Loucy (cell line): ENCODE results near the gene AKR1C8.

ENCODE experiments used
- H2AFZ ChIP-seq: fragments of 200-600 bp; sonication (generic); 2 replicates; pipeline ENCODE4 v1.6.0; 2016; ENCODE audit warnings: antibody characterized with exemption, mild to moderate bottlenecking, low read length, moderate library complexity
- H3F3A ChIP-seq: fragments of 200-600 bp; 2 replicates; pipeline ENCODE4 v1.6.0; 2016; ENCODE audit warnings: antibody characterized with exemption, low read depth, mild to moderate bottlenecking
- H3K27me3 ChIP-seq: fragments of 200-600 bp; sonication (generic); 2 replicates; pipeline ENCODE4 v1.6.1; 2014; ENCODE audit warnings: low read length, mild to moderate bottlenecking; ENCODE audit not compliant: insufficient read depth, poor library complexity, severe bottlenecking
- H3K36me3 ChIP-seq: fragments of 200-600 bp; sonication (generic); 2 replicates; pipeline ENCODE4 v1.6.1; 2016; ENCODE audit warnings: low read length; ENCODE audit not compliant: insufficient read depth
- H3K4me1 ChIP-seq: fragments of 200-600 bp; sonication (generic); 2 replicates; pipeline ENCODE4 v1.5.1; 2014; ENCODE audit warnings: low read length, mild to moderate bottlenecking; ENCODE audit not compliant: insufficient read depth, poor library complexity, severe bottlenecking
- H3K4me2 ChIP-seq: fragments of 200-600 bp; sonication (generic); 2 replicates; pipeline ENCODE4 v1.6.0; 2014; ENCODE audit warnings: antibody characterized with exemption, low read length, low read depth, mild to moderate bottlenecking; ENCODE audit not compliant: poor library complexity, severe bottlenecking
- H3K4me3 ChIP-seq: fragments of 200-600 bp; sonication (generic); 2 replicates; pipeline ENCODE4 v1.5.1; 2014; ENCODE audit warnings: low read length, mild to moderate bottlenecking, mixed read lengths; ENCODE audit not compliant: poor library complexity, severe bottlenecking
- H3K79me2 ChIP-seq: fragments of 200-600 bp; sonication (generic); 2 replicates; pipeline ENCODE4 v1.6.1; 2014; ENCODE audit warnings: low read length; ENCODE audit not compliant: insufficient read depth
- H3K9ac ChIP-seq: fragments of 200-600 bp; sonication (generic); 2 replicates; pipeline ENCODE4 v1.6.0; 2014; ENCODE audit warnings: mild to moderate bottlenecking, low read depth, low read length, moderate library complexity; ENCODE audit not compliant: poor library complexity, severe bottlenecking
- H3K9me2 ChIP-seq: fragments of 200-600 bp; sonication (generic); replicated peaks from 2 replicates; pipeline ENCODE4 v1.6.1; 2016; ENCODE audit warnings: low read depth, low read length, mixed read lengths
- H3K9me3 ChIP-seq: fragments of 200-600 bp; sonication (generic); 2 replicates; pipeline ENCODE4 v1.6.1; 2014; ENCODE audit warnings: mild to moderate bottlenecking, antibody characterized with exemption, low read length, low read depth; ENCODE audit not compliant: insufficient read depth
- H4K20me1 ChIP-seq: fragments of 200-600 bp; sonication (generic); 2 replicates; pipeline ENCODE4 v1.6.0; 2014; ENCODE audit warnings: antibody characterized with exemption, low read length, mild to moderate bottlenecking; ENCODE audit not compliant: insufficient read depth, poor library complexity, severe bottlenecking
- CTCF ChIP-seq: fragments of 200-600 bp; sonication (generic); conservative IDR thresholded peaks from 2 replicates; pipeline ENCODE4 v1.5.1; 2014; ENCODE audit warnings: mild to moderate bottlenecking, antibody characterized with exemption, low read length
- EZH2phosphoT487 ChIP-seq: fragments of 200-600 bp; IDR thresholded peaks from 2 replicates; pipeline ENCODE4 v1.6.1; 2018; ENCODE audit warnings: antibody characterized with exemption, mild to moderate bottlenecking, moderate library complexity, borderline replicate concordance

The AKR1C8 gene

GRCh38 chr10:5107860-5108526 lies 77.0 kb downstream of the AKR1C8 start:
- H3K9me2 ChIP-seq, result no peaks in the 10 kb centered on the region
- H3K4me3 ChIP-seq, result no peak overlapping the region
- H3K36me3 ChIP-seq, result peaks cover 15% of the 10 kb centered on the region; the same call in 1 of the 2 replicates
- H3F3A ChIP-seq, result 0 out of 2 replicates have a peak, but pooled peaks cover 4% of the 10 kb centered on the region
- no peak overlapping the region for H2AFZ ChIP-seq
- H3K4me2 ChIP-seq, result no peak overlapping the region
- no peak overlapping the region for H3K9ac ChIP-seq
- TF ChIP-seq CTCF, result no peak
- no peak for TF ChIP-seq EZH2phosphoT487
- H3K4me1 ChIP-seq, result peaks cover 16% of the 10 kb centered on the region
- no peaks in the 10 kb centered on the region for H3K9me3 ChIP-seq
- no peaks in the 10 kb centered on the region for H3K79me2 ChIP-seq
- no peaks in the 10 kb centered on the region for H3K27me3 ChIP-seq
- no peaks in the 10 kb centered on the region for H4K20me1 ChIP-seq

GRCh38 chr10:5106553-5106952 lies 78.4 kb downstream of the AKR1C8 start:
- Histone ChIP-seq H3K4me3 (peak overlapping the region; percentile 30), H4K20me1 (no peaks in the 10 kb centered on the region), H3K4me2 (peak overlapping the region; percentile 42), H3K36me3 (peaks cover 20% of the 10 kb centered on the region; the same call in 1 of the 2 replicates), H3K9me2 (no peaks in the 10 kb centered on the region), H2AFZ (no peak overlapping the region), H3K9me3 (no peaks in the 10 kb centered on the region), H3K9ac (no peak overlapping the region), H3K79me2 (no peaks in the 10 kb centered on the region), H3F3A (0 out of 2 replicates have a peak, but pooled peaks cover 4% of the 10 kb centered on the region), H3K4me1 (peaks cover 16% of the 10 kb centered on the region), H3K27me3 (no peaks in the 10 kb centered on the region)
- TF ChIP-seq EZH2phosphoT487, result no peak
- no peak for TF ChIP-seq CTCF

GRCh38 chr10:5105626-5106025 lies 79.3 kb downstream of the AKR1C8 start:
- H3K4me3 ChIP-seq, result no peak overlapping the region
- H3K9me3 ChIP-seq, result no peaks in the 10 kb centered on the region
- H3F3A ChIP-seq, result 0 out of 2 replicates have a peak, but pooled peaks cover 4% of the 10 kb centered on the region
- no peak for TF ChIP-seq EZH2phosphoT487
- TF ChIP-seq CTCF, result no peak
- no peaks in the 10 kb centered on the region for H3K9me2 ChIP-seq
- H4K20me1 ChIP-seq, result no peaks in the 10 kb centered on the region
- H3K79me2 ChIP-seq, result no peaks in the 10 kb centered on the region
- no peaks in the 10 kb centered on the region for H3K27me3 ChIP-seq
- H3K36me3 ChIP-seq, result peaks cover 20% of the 10 kb centered on the region; the same call in 1 of the 2 replicates
- no peak overlapping the region for H3K4me2 ChIP-seq
- no peak overlapping the region for H3K9ac ChIP-seq
- H3K4me1 ChIP-seq, result peaks cover 16% of the 10 kb centered on the region
- H2AFZ ChIP-seq, result no peak overlapping the region
